GM12878 (cell line): ENCODE data around the gene AMHR2.

Experiments
- MTA2 ChIP-seq: fragments of 450-650 bp; IDR thresholded peaks from 2 replicates; pipeline ENCODE4 v1.6.1; 2016; ENCODE audit warnings: low read depth, mild to moderate bottlenecking, moderate library complexity
- POLR2A ChIP-seq: IDR thresholded peaks from 2 replicates; pipeline ENCODE4 v1.6.1; 2011; ENCODE audit warnings: low read depth, mild to moderate bottlenecking, low read length
- POLR2AphosphoS5 ChIP-seq: IDR thresholded peaks from 2 replicates; pipeline ENCODE4 v1.6.1; 2011; ENCODE audit warnings: mild to moderate bottlenecking, low read length, inconsistent platforms
- RCOR1 ChIP-seq: conservative IDR thresholded peaks from 2 replicates; pipeline ENCODE4 v1.6.1; 2012; ENCODE audit warnings: low read depth, low read length, improper control_type of control experiment
- TBL1XR1 ChIP-seq: IDR thresholded peaks from 2 replicates; pipeline ENCODE4 v1.6.1; 2012; ENCODE audit warnings: low read depth, low read length, improper control_type of control experiment
- TCF12 ChIP-seq: IDR thresholded peaks from 2 replicates; pipeline ENCODE4 v1.6.1; 2011; ENCODE audit warnings: low read depth, mild to moderate bottlenecking, low read length
- TCF7 ChIP-seq: IDR thresholded peaks from 2 replicates; pipeline ENCODE4 v1.6.1; 2014; ENCODE audit warnings: antibody characterized with exemption, borderline replicate concordance
- ZNF24 ChIP-seq: fragments of 450-650 bp; IDR thresholded peaks from 2 replicates; pipeline ENCODE4 v1.6.1; 2017; ENCODE audit warnings: antibody characterized with exemption, mild to moderate bottlenecking
- TF ChIP-seq, protein P1 (sequence below): IDR thresholded peaks from 2 replicates; pipeline ENCODE4 v1.6.1; 2012; ENCODE audit warnings: mild to moderate bottlenecking, low read depth, low read length
- TF ChIP-seq, protein P2 (sequence below), 3 experiments: IDR thresholded peaks in 2 of 3; conservative IDR thresholded peaks in 1 of 3; 2 replicates each; pipeline ENCODE4 v1.5.1; 2011; ENCODE audit warnings: low read depth in 3 of 3, low read length in 3 of 3, mild to moderate bottlenecking in 3 of 3, control low read depth in 2 of 3, moderate library complexity in 2 of 3, inconsistent platforms in 1 of 3, mixed read lengths in 1 of 3; ENCODE audit not compliant: control insufficient read depth in 2 of 3, insufficient read depth in 1 of 3; ENCODE audit errors: extremely low read depth in 1 of 3

DNA sequence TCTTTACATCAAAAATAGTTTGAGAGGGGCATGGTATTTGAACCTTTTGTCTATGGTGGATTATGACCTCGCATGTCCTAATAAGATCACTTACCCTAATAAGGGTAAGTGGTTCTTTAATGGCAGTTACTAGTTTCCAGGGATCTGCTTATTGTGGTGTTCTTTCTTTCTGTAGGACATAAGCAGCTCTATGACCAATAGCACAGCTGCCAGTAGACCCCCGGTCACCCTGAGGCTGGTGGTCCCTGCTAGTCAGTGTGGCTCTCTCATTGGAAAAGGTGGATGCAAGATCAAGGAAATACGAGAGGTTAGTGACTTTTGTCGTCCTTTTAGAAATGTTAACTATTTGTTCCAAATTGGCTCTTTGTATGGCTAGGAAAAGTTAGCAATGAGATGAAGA lies 35.4 kb downstream of the AMHR2 start:
- no peak for TF ChIP-seq TBL1XR1
- no peak for TF ChIP-seq ZNF24
- no peak for TF ChIP-seq MTA2
- TF ChIP-seq TCF7 = no peak
- TF ChIP-seq, protein P1, sequence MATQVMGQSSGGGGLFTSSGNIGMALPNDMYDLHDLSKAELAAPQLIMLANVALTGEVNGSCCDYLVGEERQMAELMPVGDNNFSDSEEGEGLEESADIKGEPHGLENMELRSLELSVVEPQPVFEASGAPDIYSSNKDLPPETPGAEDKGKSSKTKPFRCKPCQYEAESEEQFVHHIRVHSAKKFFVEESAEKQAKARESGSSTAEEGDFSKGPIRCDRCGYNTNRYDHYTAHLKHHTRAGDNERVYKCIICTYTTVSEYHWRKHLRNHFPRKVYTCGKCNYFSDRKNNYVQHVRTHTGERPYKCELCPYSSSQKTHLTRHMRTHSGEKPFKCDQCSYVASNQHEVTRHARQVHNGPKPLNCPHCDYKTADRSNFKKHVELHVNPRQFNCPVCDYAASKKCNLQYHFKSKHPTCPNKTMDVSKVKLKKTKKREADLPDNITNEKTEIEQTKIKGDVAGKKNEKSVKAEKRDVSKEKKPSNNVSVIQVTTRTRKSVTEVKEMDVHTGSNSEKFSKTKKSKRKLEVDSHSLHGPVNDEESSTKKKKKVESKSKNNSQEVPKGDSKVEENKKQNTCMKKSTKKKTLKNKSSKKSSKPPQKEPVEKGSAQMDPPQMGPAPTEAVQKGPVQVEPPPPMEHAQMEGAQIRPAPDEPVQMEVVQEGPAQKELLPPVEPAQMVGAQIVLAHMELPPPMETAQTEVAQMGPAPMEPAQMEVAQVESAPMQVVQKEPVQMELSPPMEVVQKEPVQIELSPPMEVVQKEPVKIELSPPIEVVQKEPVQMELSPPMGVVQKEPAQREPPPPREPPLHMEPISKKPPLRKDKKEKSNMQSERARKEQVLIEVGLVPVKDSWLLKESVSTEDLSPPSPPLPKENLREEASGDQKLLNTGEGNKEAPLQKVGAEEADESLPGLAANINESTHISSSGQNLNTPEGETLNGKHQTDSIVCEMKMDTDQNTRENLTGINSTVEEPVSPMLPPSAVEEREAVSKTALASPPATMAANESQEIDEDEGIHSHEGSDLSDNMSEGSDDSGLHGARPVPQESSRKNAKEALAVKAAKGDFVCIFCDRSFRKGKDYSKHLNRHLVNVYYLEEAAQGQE = no peak
- no peak for TF ChIP-seq POLR2A
- TF ChIP-seq, protein P2, sequence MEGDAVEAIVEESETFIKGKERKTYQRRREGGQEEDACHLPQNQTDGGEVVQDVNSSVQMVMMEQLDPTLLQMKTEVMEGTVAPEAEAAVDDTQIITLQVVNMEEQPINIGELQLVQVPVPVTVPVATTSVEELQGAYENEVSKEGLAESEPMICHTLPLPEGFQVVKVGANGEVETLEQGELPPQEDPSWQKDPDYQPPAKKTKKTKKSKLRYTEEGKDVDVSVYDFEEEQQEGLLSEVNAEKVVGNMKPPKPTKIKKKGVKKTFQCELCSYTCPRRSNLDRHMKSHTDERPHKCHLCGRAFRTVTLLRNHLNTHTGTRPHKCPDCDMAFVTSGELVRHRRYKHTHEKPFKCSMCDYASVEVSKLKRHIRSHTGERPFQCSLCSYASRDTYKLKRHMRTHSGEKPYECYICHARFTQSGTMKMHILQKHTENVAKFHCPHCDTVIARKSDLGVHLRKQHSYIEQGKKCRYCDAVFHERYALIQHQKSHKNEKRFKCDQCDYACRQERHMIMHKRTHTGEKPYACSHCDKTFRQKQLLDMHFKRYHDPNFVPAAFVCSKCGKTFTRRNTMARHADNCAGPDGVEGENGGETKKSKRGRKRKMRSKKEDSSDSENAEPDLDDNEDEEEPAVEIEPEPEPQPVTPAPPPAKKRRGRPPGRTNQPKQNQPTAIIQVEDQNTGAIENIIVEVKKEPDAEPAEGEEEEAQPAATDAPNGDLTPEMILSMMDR (IDR thresholded peaks at IDR 0.05 in 2 of 3, conservative IDR thresholded peaks at IDR 0.05 in 1 of 3; ENCODE audit: control insufficient read depth in 2 of 3, extremely low read depth in 1 of 3, insufficient read depth in 1 of 3, low read depth in 3 of 3, low read length in 3 of 3) = no peak
- TF ChIP-seq POLR2AphosphoS5 = no peak; the same call in 1 of the 2 replicates
- no peak for TF ChIP-seq RCOR1
- no peak for TF ChIP-seq TCF12
